K562 (cell line): ENCODE measurements around the gene CBL. TPM values are rescaled to one million over a fixed set of nuclear protein-coding genes. Genes with fewer than 3 reads are reported as not detected.

ENCODE experiments used
- ADNP ChIP-seq: fragments of 200-800 bp; sonication (Bioruptor generic); IDR thresholded peaks from 2 replicates; pipeline ENCODE4 v1.6.1; 2016; ENCODE audit warnings: missing genetic modification characterization, missing compliant biosample characterization
- CAMTA2 ChIP-seq: fragments of 250-450 bp; sonication (Bioruptor Pico); conservative IDR thresholded peaks from 2 replicates; pipeline ENCODE4 v1.5.1; 2022
- CUX1 ChIP-seq: fragments of 200-800 bp; sonication (Bioruptor generic); IDR thresholded peaks from 2 replicates; pipeline ENCODE4 v1.6.1; 2016; ENCODE audit warnings: missing genetic modification characterization, missing compliant biosample characterization
- DEAF1 ChIP-seq: fragments of 450-650 bp; formaldehyde crosslinking; IDR thresholded peaks from 2 replicates; pipeline ENCODE4 v1.4.0; 2020; ENCODE audit warnings: mild to moderate bottlenecking, moderate library complexity
- DPF2 ChIP-seq: fragments of 450-650 bp; IDR thresholded peaks from 2 replicates; pipeline ENCODE4 v1.6.1; 2016
- ELF2 ChIP-seq: fragments of 250-450 bp; sonication (Bioruptor Pico); IDR thresholded peaks from 2 replicates; pipeline ENCODE4 v1.5.0; 2021; ENCODE audit warnings: mild to moderate bottlenecking
- HDAC2 ChIP-seq: fragments of 450-650 bp; IDR thresholded peaks from 2 replicates; pipeline ENCODE4 v1.6.1; 2016; ENCODE audit warnings: mild to moderate bottlenecking
- JUND ChIP-seq, 2 experiments: IDR thresholded peaks; 2 replicates in 1 of 2; 3 replicates in 1 of 2; pipeline ENCODE4 v1.6.1; 2011; ENCODE audit warnings: borderline replicate concordance in 2 of 2, low read depth in 2 of 2, low read length in 2 of 2, improper control_type of control experiment in 1 of 2, missing biosample characterization in 1 of 2, missing genetic modification characterization in 1 of 2, missing genetic modification reagents in 1 of 2
- MYNN ChIP-seq, 2 experiments: sonication (generic); formaldehyde crosslinking in 1 of 2; IDR thresholded peaks; 2 replicates each; pipeline versions ENCODE4 v1.5.0 to v1.6.1; 2016 to 2020; ENCODE audit warnings: antibody characterized with exemption in 1 of 2, missing genetic modification reagents in 1 of 2
- NR2C1 ChIP-seq, 2 experiments: fragments of 450-650 bp; IDR thresholded peaks; 2 replicates each; pipeline ENCODE4 v1.6.1; 2017; ENCODE audit warnings: mild to moderate bottlenecking in 2 of 2, antibody characterized with exemption in 1 of 2, inconsistent platforms in 1 of 2, missing compliant biosample characterization in 1 of 2, missing genetic modification characterization in 1 of 2
- PHF21A ChIP-seq: fragments of 450-650 bp; IDR thresholded peaks from 2 replicates; pipeline ENCODE4 v1.6.1; 2017; ENCODE audit warnings: low read depth, borderline replicate concordance
- PHTF2 ChIP-seq: fragments of 250-450 bp; sonication (Bioruptor Pico); IDR thresholded peaks from 2 replicates; pipeline ENCODE4 v1.5.0; 2021; ENCODE audit warnings: mild to moderate bottlenecking
- PYGO2 ChIP-seq: fragments of 450-650 bp; IDR thresholded peaks from 2 replicates; pipeline ENCODE4 v1.6.1; 2016; ENCODE audit warnings: mild to moderate bottlenecking, missing genetic modification characterization, moderate library complexity, missing compliant biosample characterization
- RNF2 ChIP-seq: sonication (generic); IDR thresholded peaks from 2 replicates; pipeline ENCODE4 v1.6.1; 2016
- SMARCE1 ChIP-seq: fragments of 450-650 bp; IDR thresholded peaks from 2 replicates; pipeline ENCODE4 v1.7.1; 2016; ENCODE audit warnings: mild to moderate bottlenecking
- SRSF7 ChIP-seq: fragments of 200-400 bp; formaldehyde crosslinking; optimal IDR thresholded peaks from 2 replicates; pipeline ENCODE3; 2017; ENCODE audit warnings: mild to moderate bottlenecking, low read depth, low read length
- ZBTB26 ChIP-seq: fragments of 450-650 bp; formaldehyde crosslinking; IDR thresholded peaks from 2 replicates; pipeline ENCODE4 v1.4.0; 2022; ENCODE audit warnings: missing genetic modification characterization
- ZBTB43 ChIP-seq: sonication (generic); formaldehyde crosslinking; IDR thresholded peaks from 2 replicates; pipeline ENCODE4 v1.8.0; 2023; ENCODE audit warnings: mild to moderate bottlenecking, missing genetic modification reagents
- ZBTB8A ChIP-seq: fragments of 450-650 bp; IDR thresholded peaks from 2 replicates; pipeline ENCODE4 v1.6.1; 2018; ENCODE audit warnings: mild to moderate bottlenecking, moderate library complexity; ENCODE audit not compliant: partially characterized antibody
- polyA plus RNA-seq, 8 experiments: library from polyadenylated mRNA; depleted of rRNA in 4 of 8; stranded (reverse) in 5 of 8; unstranded in 3 of 8; fragments of >200 nt; fragmentation: Nextera tagmentation in 2 of 8; fragmentation: Illumina TruSeq in 1 of 8; extraction: Ambion mirVana in 2 of 8; extraction: Trizol in 1 of 8; gene quantifications; 2 replicates each; pipeline versions ENCODE4 v1.2.1 to v1.2.3, GENCODE V29; 2011 to 2014; ENCODE audit warnings: inconsistent platforms in 1 of 8, missing spikeins in 1 of 8
- total RNA-seq, 7 experiments: library from RNA; depleted of rRNA in 6 of 7; stranded (reverse); fragments of >200 nt in 6 of 7; fragmentation: Illumina TruSeq in 2 of 7; extraction: Trizol in 2 of 7; gene quantifications; 2 replicates each; pipeline versions ENCODE4 v1.2.1 to v1.2.3, GENCODE V29; 2011 to 2021; ENCODE audit warnings: low replicate concordance in 1 of 7

Gene CBL
- total and polyA plus RNA-seq, 9 of the 15 experiments (the other 6 are each of a cell fraction or from before 2014, with no cell fraction given), result 3.2 to 24.9 (median 9.9) TPM

GRCh38 chr11:119356349-119357031 lies 150.4 kb downstream of the CBL start (continued):
- TF ChIP-seq JUND (IDR thresholded peaks at IDR 0.05; ENCODE audit: borderline replicate concordance, low read depth, low read length) (peak; percentile 51; the same call in 1 of the 2 replicates), JUND (tag; IDR thresholded peaks at IDR 0.05; ENCODE audit: borderline replicate concordance, low read depth, low read length) (peak; percentile 21; the same call in 1 of the 3 replicates), ZBTB8A (no peak), RNF2 (no peak), PHTF2 (CRISPR knock-in tag) (no peak), HDAC2 (no peak), NR2C1 (IDR thresholded peaks at IDR 0.05) (no peak), NR2C1 (tag; IDR thresholded peaks at IDR 0.05) (no peak), ELF2 (CRISPR knock-in tag) (no peak), SRSF7 (no peak), ZBTB43 (no peak), DPF2 (peak; percentile 44; the same call in 1 of the 2 replicates), ZBTB26 (CRISPR knock-in tag) (0 out of 2 replicates have a peak, but pooled peaks have one; percentile 50), DEAF1 (CRISPR knock-in tag) (peak; percentile 81), CAMTA2 (no peak), PHF21A (no peak), CUX1 (CRISPR knock-in tag) (no peak), ADNP (no peak), MYNN (IDR thresholded peaks at IDR 0.05) (0 out of 2 replicates have a peak, but pooled peaks have one; percentile 7), MYNN (CRISPR knock-in tag; IDR thresholded peaks at IDR 0.05) (no peak), SMARCE1 (peak; percentile 49; the same call in 1 of the 2 replicates), PYGO2 (tag) (no peak)
